Keratinocyte (primary cell): ENCODE measurements around the gene OTOGL.

ENCODE experiments used
- CTCF ChIP-seq, 3 experiments: IDR thresholded peaks in 1 of 3; conservative IDR thresholded peaks in 1 of 3; optimal IDR thresholded peaks in 1 of 3; 2 replicates in 2 of 3; 3 replicates in 1 of 3; pipeline versions ENCODE3 to v1.5.1; 2011; ENCODE audit warnings: low read length in 3 of 3, mild to moderate bottlenecking in 3 of 3, moderate library complexity in 2 of 3, control low read depth in 1 of 3, inconsistent platforms in 1 of 3; ENCODE audit not compliant: insufficient read depth in 2 of 3; ENCODE audit errors: extremely low read depth in 1 of 3
- EZH2 ChIP-seq: IDR thresholded peaks from one replicate; pipeline ENCODE4 v1.6.1; 2012; ENCODE audit warnings: inconsistent platforms, mild to moderate bottlenecking, low read length, moderate library complexity

GRCh38 chr12:80196419-80196818 is 97.1 kb downstream of the OTOGL start:
- TF ChIP-seq CTCF (optimal IDR thresholded peaks at IDR 0.05 in 1 of 3, IDR thresholded peaks at IDR 0.05 in 1 of 3, conservative IDR thresholded peaks at IDR 0.05 in 1 of 3; ENCODE audit: extremely low read depth in 1 of 3, insufficient read depth in 2 of 3, low read length in 3 of 3) (no peak), EZH2 (no peak)
